ENCODE measurements around the gene FBXO34. TPM values are rescaled to one million over a fixed set of nuclear protein-coding genes. Genes with fewer than 3 reads are reported as not detected.

FBXO34 gene
- total RNA-seq, 4 donors from 2014 or later, result 60.0 to 88.5 (median 81.9) TPM

DNA sequence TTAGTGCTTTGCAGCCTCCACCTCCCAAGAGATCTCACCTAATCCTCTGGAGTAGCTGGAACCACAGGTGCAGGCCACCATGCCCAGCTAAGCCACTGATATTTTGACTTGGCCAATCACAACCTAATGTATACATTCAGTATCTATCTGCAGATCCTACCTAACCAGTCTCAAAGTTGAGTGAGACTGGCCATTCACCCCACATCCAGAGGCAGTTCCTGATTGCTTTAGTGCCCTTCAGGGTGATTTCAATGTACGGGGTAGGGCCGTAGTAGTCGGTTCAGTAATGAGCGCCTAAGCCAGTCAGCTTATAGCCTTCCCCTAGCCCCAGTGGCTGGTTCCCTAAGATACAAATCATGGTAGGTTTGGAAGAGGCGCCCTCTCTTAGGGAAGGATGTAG lies 27.4 kb upstream of the FBXO34 start:
- no peak for TF ChIP-seq POLR2A (IDR thresholded peaks at IDR 0.05)
- TF ChIP-seq, protein P1, sequence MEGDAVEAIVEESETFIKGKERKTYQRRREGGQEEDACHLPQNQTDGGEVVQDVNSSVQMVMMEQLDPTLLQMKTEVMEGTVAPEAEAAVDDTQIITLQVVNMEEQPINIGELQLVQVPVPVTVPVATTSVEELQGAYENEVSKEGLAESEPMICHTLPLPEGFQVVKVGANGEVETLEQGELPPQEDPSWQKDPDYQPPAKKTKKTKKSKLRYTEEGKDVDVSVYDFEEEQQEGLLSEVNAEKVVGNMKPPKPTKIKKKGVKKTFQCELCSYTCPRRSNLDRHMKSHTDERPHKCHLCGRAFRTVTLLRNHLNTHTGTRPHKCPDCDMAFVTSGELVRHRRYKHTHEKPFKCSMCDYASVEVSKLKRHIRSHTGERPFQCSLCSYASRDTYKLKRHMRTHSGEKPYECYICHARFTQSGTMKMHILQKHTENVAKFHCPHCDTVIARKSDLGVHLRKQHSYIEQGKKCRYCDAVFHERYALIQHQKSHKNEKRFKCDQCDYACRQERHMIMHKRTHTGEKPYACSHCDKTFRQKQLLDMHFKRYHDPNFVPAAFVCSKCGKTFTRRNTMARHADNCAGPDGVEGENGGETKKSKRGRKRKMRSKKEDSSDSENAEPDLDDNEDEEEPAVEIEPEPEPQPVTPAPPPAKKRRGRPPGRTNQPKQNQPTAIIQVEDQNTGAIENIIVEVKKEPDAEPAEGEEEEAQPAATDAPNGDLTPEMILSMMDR (IDR thresholded peaks at IDR 0.05), result no peak
- Histone ChIP-seq H3K27me3 (no peaks in the 10 kb centered on the region), H3K4me1 (peaks cover 5 to 9% of the 10 kb centered on the region in 2 donors), H3K9me3 (no peaks in the 10 kb centered on the region), H3K36me3 (no peaks in the 10 kb centered on the region), H3K4me3 (replicated peaks in 1 of 3) (no peak overlapping the region), H3K27ac (no peak overlapping the region)
- intact Hi-C loops (cut with DNase I), result loop anchor here (10.0 kb wide), 1 partner anchor 111 kb away; no protein-coding TSS in a partner anchor
- 96 to 98% methylated on average over 5 of the region's 5 CpGs for WGBS, 2 donors
- DNase-seq, result no peak

DNA sequence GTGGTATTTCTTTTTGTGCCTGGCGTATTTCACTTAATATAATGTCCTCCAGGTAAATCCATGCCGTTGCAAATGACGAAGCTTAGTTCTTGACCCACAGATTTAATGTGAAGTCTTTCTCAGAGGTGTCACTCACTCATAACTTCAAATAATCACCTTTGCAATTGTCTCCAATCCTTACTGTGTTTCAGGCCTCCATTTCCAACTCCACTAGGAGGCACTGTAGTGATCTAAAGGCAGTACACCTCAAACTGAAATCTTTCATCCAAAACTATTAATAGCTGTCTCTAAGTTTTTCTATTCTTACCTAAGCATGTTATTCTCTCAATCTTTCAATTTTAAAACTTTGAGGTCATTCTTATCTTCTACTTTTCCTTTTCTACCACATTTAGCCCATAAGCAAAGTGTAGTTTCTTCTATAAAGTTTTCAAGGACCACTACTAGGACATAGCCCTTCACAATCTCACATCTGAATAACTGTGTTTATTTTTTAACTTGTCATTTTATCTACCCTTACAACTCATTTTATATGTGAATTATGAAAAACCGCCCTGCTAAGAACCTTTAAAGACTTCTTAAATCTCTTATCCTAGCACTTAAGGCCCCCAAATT lies 25.5 kb upstream of the FBXO34 start:
- peak; percentile 34 to 35 for DNase-seq
- intact Hi-C loops (cut with DNase I), result loop anchor here (10.0 kb wide), 1 partner anchor 109 kb away; no protein-coding TSS in a partner anchor
- Histone ChIP-seq H3K27ac (no peak overlapping the region), H3K4me3 (replicated peaks in 1 of 3) (no peak overlapping the region), H3K36me3 (no peaks in the 10 kb centered on the region), H3K9me3 (no peaks in the 10 kb centered on the region), H3K4me1 (peaks cover 5 to 9% of the 10 kb centered on the region in 2 donors), H3K27me3 (no peaks in the 10 kb centered on the region)
- TF ChIP-seq POLR2A (IDR thresholded peaks at IDR 0.05), result no peak
- TF ChIP-seq, protein P1 (IDR thresholded peaks at IDR 0.05), result peak in 4 of 6 experiments; percentile 58 to 78 (median 70)
- 63 to 67% methylated on average over 4 of the region's 4 CpGs for WGBS, 2 donors

DNA sequence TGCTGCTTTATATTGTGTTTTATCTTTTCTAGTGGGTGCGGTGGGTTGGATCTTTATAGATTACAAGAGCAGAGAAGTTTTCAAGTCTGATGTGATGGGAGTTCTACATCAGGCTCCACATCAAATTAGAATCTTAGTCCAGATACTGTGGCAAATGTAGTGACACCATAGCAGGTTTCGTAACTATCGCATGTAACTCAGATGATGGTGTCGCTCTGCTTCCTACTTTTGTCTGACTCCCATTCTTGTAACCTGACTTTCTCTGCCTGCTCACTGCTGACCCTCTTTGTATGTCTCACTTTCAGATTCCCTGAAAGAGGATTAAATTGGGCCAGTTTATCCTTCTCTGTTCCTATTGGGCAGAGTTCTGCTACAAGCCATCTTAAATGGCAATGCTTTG lies 22.8 kb upstream of the FBXO34 start:
- DNase-seq, result no peak
- Histone ChIP-seq H3K27ac (no peak overlapping the region), H3K4me1 (peaks cover 5% of the 10 kb centered on the region in 2 donors), H3K36me3 (no peaks in the 10 kb centered on the region), H3K9me3 (no peaks in the 10 kb centered on the region), H3K4me3 (replicated peaks in 1 of 3) (no peak overlapping the region), H3K27me3 (no peaks in the 10 kb centered on the region)
- intact Hi-C loops (cut with DNase I), result loop anchor here (10.0 kb wide), 1 partner anchor 106 kb away; no protein-coding TSS in a partner anchor
- TF ChIP-seq, protein P1 (IDR thresholded peaks at IDR 0.05), result no peak
- TF ChIP-seq POLR2A (IDR thresholded peaks at IDR 0.05), result no peak
- WGBS, 2 donors, result 94 to 95% methylated on average over 4 of the region's 4 CpGs

DNA sequence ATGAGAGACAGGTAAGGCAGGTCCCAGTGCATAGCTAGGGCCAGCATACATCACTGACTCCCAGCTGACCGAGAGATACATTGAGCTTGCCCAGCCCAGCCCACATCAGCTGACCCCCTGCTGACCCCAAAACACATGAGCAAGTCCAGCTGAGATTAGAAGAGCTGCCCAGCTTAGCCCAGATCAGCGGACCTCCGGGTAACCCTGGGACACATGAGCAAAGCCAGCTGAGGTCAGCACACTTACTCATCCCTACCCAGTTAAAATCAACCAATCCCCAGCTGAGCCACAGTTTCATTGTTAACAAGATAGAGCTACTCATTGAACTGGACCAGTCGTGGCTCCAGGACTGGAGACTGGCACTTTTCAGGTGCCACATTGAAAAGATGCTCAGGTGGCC lies 21.8 kb upstream of the FBXO34 start:
- intact Hi-C loops (cut with DNase I), result loop anchor here (10.0 kb wide), 1 partner anchor 105 kb away; no protein-coding TSS in a partner anchor
- WGBS, 2 donors, result 66 to 83% methylated on average over 1 to 4 of the region's 4 CpGs
- no peak overlapping the region for H3K4me3 ChIP-seq (replicated peaks in 1 of 3)

DNA sequence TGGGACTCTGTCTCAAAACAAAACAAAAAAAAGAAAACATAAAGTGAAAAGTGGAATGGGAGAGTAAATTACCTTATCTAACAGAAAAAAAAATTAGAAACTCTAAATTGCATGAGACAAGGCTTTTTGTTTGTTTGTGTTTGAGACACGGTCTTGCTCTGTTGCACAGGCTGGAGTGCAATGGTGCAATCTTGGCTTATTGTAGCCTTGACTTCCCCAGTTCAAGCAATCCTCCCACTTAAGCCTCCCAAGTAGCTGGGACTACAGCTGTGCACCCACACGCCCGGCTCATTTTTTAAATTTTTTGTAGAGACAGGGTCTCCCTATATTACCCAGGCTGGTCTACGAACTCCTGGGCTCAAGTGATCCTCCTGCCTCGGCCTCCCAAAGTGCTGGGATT lies 17.9 kb upstream of the FBXO34 start:
- 84 to 90% methylated on average over 5 of the region's 5 CpGs for WGBS, 2 donors
- no peak for TF ChIP-seq POLR2A (IDR thresholded peaks at IDR 0.05)
- TF ChIP-seq, protein P1 (IDR thresholded peaks at IDR 0.05), result no peak
- Histone ChIP-seq H3K9me3 (no peaks in the 10 kb centered on the region), H3K27ac (no peak overlapping the region), H3K36me3 (no peaks in the 10 kb centered on the region), H3K4me3 (replicated peaks in 1 of 3) (no peak overlapping the region), H3K4me1 (no peaks in the 10 kb centered on the region), H3K27me3 (no peaks in the 10 kb centered on the region)
- DNase-seq, result no peak
- intact Hi-C loops (cut with DNase I), result no loop called here

More for the DNA sequence above, 21.8 kb upstream of the FBXO34 start:
- H3K36me3 ChIP-seq, result no peaks in the 10 kb centered on the region
- H3K4me1 ChIP-seq, result peaks cover 5% of the 10 kb centered on the region in 2 donors
- no peak overlapping the region for H3K27ac ChIP-seq
- DNase-seq, result no peak
- H3K27me3 ChIP-seq, result no peaks in the 10 kb centered on the region
- H3K9me3 ChIP-seq, result no peaks in the 10 kb centered on the region
- TF ChIP-seq POLR2A (IDR thresholded peaks at IDR 0.05), result no peak
- TF ChIP-seq, protein P1 (IDR thresholded peaks at IDR 0.05), result no peak

Data from thyroid gland (tissue), 4 donors.